T-helper 1 cell (primary cell): ENCODE data around the gene CLCN1.

Source experiments
- DNase-seq, 5 donors: peaks; one replicate each; pipeline ENCODE4 v3.0.0-alpha.2; 2012 to 2020

Gene CLCN1

DNA sequence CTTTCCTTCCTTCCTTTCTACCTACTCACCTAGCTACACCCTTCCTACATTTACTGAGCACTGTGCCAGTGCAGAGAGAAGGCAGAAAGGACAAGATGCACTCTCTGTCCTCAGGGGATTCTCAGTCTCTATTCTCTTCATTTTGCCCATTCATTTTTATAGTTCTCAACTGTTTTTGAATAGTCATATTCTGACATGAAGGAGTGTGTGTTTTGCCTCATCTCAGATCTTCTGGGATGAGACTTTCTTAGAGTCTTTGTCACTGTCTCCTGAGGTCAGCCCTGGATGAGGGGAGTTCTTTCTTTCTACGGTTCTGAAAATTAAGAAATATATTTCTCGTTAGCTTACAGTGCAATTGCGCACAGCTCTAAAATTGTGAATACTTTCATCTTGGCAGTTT is 21.3 kb downstream of the CLCN1 start:
- no peak for DNase-seq

DNA sequence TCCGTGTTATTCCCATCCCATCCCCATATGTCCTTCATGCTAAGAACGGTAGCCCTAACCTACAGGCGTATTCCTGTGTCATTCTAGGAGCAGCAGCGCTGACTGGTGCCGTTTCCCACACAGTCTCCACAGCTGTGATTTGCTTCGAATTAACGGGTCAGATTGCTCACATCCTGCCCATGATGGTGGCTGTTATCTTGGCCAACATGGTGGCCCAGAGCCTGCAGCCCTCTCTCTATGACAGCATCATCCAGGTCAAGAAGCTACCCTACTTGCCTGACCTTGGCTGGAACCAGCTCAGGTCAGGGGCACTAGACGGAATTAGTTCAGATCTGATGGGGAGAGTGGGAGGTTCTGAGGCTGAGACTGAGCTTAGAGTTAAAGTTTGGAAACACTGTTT is 25.9 kb downstream of the CLCN1 start:
- no peak for DNase-seq

DNA sequence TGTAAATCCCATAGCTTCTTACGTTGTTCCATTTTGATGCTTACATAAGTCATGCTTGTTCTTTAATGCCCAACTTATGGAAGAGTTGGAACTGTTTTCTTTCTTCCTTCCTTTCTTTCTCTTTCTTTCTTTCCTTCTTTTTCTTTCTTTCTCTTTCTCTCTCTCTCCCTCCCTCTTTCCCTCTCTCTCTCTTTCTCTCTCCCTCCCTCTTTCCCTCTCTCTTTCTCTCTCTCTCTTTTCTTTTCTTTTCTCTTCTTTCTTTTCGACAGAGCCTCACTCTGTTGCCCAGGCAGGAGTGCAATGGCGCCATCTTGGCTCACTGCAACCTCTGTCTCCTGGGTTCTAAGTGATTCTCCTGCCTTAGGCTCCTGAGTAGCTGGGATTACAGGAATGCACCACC is 27.7 kb downstream of the CLCN1 start:
- no peak for DNase-seq

DNA sequence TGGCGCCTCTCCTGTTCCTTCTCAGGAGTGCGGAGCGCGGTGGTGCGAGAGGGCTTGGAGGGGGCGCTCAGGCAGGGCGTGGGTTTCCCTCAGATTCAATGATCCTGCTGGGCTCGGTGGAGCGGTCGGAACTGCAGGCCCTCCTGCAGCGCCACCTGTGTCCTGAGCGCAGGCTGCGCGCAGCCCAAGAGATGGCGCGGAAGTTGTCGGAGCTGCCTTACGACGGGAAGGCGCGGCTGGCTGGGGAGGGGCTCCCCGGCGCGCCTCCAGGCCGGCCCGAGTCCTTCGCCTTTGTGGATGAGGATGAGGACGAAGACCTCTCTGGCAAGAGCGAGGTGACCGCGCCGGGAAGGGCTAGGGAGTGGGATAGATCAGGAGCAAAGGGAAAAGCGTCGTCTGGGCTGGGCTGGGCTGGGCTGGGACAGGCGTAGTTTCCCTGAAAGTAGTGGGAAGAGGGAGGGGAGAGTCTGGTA is 29.6 kb downstream of the CLCN1 start:
- DNase-seq: peak; percentile 40 to 77 (median 49)

DNA sequence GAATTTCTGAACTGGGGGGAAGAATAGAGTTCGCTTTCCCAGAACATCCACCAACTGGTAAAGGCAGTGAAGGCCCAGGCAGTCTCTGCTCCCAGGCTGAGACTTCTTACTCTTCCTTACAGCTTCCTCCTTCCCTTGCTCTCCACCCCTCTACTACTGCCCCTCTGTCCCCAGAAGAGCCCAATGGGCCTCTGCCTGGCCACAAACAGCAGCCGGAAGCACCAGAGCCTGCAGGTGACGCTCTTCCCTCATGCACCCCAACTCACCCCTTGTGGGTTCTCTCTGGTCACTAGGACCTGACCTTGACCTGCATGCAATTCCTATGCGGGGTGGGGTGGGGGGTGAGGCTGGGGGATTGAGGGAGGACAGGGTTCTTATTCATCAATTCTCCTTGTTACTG is 30.1 kb downstream of the CLCN1 start:
- no peak for DNase-seq

DNA sequence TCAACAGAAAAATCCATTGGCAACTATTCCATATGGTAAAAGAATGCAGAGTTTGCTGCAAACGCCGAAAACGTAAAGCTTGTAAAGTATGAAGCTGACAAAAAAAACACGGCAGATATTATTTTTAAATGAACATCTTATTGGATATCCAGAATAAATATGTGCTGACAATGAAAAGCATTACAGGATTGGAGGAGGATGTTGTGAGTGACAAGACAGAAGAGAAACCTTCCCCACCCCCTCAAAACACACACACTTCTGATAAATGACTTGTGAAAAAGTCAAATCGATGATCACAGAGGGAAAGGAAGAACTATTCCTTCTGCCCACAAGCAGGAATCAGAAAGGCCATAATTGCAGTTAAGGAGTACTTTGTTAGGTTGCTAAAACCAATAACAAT is 32.0 kb downstream of the CLCN1 start:
- no peak for DNase-seq

DNA sequence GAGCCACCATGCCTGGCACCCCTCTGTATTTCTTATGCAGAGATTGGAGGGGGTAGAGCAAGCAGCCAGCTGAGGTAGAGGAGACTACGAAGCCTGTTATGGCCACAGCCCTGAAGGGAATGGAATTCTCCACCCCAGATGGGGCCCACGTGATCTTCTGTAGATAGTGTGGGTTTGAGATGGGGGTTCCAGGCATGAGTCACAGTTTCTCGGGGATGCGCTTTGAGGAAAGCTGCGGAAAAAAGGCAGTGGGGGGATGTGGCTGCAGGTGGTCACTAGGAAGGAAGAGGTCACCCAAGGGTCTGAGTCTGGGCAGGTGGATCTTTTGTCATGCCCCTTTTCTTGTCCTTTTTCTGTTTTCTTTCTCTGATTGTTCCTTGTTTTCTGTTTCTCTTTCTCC is 35.1 kb downstream of the CLCN1 start:
- no peak for DNase-seq

DNA sequence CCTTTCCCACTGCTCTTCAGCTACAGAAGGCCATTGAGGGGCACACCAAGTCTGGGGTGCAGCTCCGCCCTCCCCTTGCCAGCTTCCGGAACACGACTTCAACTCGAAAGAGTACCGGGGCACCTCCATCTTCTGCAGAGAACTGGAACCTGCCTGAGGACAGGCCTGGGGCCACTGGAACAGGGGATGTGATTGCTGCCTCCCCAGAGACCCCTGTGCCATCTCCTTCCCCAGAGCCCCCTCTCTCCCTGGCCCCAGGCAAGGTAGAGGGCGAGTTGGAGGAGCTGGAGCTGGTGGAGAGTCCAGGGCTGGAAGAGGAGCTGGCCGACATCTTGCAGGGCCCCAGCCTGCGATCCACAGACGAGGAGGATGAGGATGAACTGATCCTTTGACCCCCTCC is 35.7 kb downstream of the CLCN1 start:
- no peak for DNase-seq

DNA sequence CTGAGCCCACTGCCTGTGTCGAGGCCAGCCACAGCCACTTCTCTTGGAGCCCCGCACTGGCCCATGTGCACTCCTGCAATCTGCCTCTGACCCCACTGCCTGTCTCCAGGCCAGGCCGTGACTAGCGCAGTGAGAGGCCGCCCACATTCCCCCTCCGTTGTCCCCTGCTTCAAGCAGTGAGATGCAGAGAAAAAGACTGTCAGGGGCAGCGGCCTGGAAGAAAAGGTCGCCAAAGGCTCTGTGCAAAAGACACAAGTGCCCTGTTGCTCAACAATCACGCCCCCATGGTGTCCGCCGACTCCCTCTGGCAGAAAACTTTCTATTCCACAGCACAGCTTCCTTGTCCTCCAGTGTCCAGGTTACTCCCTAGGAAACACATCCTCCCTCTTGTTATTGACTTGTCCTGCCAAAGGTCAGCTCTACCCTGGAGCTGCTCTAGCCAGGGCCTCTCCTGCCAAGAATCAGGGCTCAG is 36.7 kb downstream of the CLCN1 start:
- DNase-seq: no peak

DNA sequence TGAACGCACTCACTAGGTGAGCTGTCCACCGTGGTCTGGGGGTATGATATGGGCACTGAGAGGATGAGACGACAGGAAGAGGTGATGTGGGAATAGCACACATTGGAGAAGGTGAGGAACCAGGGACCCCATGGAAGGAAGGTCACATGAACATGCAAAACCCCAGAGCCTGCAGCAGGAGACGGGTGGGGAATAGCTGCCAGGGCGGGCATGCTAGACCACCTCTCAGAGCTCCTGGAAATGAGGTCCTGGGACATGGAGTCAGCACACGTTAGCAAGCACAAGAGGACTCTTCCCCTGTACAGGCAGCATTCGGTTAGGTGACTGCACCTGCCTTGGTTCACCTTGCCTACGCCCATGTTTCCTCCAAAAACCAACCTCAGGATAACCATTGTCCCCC is 38.5 kb downstream of the CLCN1 start:
- DNase-seq: no peak

DNA sequence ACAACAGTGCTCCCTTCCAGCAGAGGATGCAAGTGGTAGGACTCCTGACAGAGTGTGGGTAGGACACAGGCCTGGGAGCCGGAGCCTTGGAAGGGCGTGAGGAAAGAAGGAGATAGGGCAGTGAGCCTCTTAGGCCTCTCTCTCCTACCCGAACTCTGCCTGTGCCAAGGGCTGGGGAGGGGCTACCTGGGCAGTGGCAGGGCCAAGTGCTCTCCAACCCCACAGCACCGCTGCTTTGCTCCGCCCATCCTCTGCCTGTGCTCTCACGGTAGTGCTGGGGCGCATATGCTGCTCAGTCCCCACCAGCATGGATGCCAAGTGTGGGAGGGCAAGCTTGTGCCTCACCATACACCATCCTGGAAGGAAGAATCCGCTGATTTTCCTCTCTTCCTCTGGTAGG is 39.1 kb downstream of the CLCN1 start:
- DNase-seq: no peak

DNA sequence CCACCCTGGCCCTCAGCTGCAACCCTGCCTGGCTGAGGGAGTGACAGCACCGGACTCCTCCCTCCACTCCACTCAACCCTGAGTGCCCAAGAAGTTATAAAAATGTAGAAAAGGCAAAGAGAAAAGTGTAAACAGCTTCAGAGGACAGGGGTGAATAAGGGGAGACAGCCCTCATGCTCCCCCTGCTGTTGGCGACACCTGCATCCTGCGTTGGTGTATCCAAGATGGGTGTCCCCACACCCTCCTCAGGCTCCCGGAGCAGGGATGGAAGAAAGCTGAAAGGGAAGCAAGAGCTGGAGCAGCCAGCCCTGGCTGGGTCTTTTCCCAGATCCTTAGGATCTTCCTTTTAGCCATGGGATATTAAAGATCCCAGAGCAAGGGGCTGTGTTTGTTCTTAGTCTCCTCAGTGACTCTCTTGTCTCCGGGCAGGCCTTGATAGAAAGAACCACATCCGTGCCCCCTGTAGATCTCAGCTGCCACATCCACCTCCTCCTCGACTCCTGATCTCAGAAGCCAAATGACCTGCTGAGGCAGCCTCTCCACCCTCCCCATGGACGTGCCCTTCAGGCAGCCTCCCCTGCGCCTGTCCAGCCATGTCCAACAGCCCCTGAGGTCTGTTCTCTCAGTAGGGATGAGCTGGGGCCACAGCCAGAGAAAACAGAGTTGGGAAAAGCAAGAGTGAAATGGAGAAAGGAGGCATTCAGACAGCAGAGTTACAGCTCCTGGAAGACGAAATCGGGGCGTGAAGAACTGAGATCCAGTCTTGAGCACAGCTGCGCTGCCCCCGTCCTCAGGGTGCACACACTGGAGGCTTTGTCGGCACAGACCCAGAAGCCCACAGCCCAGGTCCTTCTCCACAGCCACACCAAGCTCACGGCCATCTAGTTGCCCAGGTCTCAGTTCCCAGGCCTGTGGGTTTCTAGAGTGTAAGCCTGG is 39.8 kb downstream of the CLCN1 start:
- DNase-seq: no peak

DNA sequence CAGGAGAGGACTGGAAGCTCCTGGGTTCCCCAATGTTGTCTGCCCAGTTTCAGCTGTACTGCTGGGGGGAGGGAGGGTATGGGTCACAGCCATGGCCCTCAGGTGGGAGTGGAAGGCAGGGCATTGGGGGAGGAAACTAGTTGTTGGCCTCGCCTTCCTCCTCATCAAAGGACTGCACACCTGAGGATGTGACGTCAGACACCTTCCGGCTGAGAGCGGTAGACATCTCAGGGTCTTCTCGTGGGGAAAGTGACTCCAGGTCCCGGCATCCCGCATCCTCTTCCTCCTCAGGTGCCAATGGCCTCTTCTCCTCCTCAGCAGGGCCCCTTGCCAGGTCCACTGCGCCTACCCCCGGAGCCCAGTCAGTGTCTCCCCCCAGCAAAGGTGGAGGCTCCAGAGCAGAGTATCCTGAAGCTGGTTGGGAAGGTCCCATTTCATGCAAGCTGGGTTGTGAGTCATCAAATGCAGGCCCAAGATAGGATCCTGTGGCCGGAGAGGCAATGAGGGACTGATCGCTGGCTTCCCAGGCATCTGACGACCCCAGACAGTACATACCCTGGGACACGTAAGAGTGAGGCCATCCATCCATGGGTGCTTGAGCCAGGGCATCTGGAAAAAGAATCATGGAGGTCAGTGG is 40.6 kb downstream of the CLCN1 start:
- no peak for DNase-seq

DNA sequence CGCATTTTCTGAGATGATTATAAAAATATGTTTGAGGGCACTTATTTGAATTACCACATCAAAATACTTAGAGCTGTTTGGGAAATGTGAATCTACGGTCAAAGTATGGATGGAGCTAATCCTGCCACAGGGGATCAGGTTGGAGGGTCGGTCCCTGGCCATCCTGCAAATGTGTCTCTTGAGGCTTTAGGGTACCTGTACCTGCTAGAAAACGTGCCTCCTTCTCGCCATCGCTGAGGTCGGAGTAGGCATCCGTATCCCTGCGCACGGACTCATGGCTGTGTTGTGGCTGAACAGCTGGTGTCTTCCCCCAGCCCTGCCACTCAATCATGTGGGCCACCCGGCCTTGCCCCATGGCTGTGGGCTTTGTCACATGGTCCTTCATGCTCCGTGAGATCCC is 42.7 kb downstream of the CLCN1 start:
- no peak for DNase-seq

DNA sequence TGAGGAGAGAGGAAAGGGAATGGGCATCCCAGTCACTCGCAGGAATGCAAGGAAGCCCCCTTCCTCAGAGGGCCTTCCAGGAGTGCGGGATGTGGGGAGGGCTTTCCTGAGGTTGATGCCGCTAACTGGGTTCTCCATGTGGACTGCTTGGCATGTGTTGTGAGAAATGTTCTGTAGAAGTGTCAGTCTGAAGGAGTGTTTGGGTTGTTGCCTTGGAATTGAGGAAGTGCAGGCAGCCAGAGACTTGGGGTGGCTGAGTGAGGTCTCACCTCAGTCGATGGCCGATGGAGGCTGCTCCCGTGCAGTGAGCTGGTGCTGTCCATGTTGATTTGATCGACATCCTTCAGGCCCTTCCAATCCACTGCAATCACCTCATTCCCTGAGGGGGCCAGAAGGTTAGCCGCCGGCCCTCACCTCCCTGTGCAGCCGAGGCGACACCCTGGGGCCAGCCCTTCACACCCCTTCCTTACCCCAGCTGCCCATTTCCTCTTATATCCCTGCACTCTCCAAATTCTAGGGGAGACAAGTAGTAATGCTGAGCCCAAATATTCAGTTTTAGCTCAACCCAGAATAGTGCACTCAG is 44.0 kb downstream of the CLCN1 start:
- no peak for DNase-seq

DNA sequence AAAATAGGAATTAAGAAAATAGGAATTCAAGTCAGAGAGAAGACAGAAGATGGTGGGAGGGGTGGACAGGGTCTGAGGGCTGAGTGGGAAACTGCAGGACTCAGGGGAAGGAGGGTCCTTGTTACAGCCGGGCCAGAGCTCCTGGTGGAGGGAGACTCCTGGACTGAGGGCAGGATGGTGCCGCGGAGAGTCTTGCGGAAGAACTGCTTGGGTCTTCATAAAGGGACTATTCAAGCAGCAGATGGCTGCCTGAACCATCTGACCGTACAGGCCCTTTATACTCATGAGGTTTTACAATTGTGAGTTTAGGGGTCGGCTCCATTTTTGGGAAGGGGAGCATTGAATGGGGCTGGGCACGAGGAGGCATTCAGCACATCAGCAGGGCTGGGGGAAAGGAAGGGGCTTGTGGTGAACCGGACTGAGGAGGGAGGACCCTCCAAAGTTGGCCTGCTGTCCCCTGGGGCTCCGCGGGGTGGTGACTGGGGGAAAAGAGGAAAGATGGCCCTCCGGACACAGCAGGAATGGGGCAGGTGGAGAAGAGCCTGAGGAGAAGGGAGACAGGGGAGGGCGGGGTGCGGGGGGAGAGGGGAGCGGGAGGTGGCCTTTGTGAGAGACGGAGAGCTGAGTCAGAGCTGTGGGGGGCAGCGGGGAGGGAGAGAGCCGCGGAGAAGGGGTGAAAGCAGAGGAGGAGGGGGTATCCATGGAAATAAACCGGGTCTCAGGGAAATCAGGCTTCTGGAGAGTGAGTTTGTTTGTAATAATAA is 45.1 kb downstream of the CLCN1 start:
- no peak for DNase-seq

DNA sequence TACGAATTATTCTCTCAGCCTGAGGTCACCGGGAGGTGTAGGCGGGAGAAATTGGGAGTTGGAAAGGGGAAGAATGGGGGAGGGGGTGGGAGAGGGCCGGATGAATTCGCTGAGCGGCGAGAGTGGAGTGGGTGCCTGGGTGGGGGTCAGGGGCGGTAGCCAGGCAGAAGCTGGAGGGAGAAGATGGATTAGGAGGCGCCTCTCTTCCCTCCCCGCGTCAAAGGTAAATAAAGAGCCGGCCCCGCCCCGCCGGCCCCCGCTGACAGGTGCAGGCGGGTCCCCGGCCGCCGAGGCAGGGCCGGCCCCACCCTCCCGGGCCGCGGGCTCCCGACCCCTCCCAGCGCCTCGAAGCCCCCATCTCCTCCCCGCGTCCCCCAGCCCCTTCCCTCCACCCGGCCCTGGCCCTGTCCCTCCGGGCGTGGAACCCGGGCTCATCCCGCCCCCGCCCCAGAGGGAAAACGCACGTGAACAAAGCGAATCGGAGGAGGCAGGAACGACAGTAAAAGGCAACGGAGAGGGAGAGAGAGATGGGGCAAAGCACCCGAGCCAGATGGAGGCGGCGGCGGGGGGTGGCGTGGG is 45.7 kb downstream of the CLCN1 start:
- DNase-seq: no peak

DNA sequence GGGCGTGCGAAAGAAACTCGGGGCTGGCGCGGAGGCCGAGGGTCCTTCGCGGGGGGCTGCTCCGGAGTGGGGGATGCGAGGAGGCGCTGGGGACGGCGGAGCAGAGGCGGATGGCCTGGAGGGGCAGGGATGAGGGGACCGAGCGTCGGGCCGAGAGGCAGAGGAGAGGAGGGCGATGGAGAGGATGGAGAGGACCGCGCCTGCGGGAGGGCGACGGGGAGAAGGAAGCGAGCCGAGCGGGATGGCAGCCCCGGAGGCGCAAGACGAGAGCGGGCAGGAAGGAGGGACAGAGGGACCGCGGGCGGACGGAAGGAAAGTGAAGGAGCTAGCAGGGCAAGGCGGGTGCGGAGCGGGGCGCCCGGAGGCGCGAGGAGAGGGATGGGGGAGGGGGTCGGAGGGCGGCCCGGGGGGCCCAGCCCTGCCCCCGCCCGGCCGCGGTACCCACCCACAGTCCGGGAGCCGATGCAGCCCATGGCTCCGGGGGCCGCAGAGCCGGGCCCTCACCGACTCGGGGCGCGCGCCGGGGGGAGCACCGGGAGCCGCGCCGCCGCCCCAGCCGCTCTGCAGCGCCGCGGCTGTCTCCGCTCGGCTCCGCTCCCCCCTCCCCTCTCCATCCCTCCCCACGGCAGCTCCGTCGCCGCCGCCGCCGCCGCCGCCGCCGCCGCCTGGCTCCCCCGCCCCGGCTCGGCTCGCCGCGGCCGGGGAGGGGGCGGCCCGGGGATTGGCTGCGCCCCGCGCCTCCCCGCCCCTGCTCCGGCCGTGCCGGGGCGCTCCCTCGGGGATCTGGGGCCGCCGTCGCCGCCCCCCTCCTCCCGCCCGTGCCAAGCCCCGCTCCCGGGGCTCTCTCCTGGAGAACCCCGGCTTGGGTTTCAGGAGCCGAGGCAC is 46.5 kb downstream of the CLCN1 start, which contains the start of gene FAM131B:
Gene FAM131B (minus strand): TSS at position 583 of the 885 bp plus-strand sequence. CDS start 110 bp downstream, at position 473.
- peak in 4 of 5 donors; percentile 19 to 53 (median 30) for DNase-seq

DNA sequence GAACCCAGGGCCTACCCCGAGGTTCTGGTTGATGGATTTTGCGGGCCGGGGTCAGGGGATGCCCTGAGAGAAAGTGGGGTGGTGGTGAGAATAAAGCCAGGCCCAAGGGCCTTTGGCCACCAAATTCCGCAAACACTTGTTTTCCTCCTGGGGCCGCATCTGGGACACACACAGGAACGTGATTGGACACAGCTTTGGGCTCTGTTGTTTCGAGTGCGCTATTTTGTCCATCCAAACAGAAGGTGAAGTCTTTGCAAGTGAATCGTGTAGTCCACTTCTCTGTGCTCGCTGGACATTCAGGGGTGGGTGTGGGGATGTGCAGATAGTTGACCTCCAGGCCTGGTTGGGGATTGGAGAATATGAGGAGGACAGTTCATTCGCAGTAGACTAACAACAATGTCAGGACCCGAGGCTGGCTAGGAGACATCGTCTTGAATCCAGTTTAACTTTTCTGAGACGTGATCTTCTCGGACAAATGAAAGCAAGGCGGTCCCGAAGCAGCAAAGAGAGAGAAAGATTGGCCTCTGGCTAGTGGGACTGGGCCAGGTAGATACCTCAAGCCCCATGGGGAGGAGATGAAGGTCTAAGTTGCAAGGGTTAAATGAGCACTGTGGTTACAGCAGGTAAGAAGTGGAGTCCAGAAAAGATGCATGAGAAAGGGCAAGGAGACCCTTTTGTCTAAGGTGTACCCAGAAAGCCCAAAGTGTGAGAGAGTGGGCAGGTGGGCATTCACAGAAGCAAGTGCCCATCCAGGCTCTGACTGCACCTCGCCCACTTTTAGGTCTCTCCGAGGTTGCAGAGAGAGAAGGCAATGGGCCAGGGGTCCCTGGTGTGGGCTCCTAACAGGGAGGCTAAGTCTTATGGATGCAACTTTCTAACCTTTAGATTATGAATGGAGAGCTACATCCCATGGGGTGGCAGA is 47.4 kb downstream of the CLCN1 start:
- DNase-seq: no peak

DNA sequence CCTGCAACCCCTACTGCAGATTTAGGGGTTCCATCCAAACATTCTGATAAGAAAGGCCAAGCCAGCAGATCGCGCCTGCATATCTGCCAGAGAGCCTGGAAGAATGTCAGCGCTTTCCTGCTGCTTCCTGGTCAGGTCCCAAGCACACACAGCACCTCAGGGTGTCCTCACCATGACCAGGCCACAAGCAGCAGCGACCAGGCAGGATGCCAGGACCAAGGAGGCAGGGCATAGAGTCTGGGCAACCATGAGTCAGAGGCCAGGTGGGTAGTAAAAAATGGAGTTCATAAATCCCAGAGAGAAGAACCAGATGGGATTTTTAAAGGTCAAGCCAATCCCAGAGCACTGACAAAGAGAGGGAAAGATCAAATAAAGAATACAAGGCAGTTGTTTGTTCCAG is 52.1 kb downstream of the CLCN1 start:
- DNase-seq: no peak
